GM12878 (cell line): ENCODE measurements around the gene PAPPA.

Experiments
- BCL11A ChIP-seq: IDR thresholded peaks from 2 replicates; pipeline ENCODE4 v1.6.1; 2011; ENCODE audit warnings: low read depth, low read length
- CBFB ChIP-seq: IDR thresholded peaks from 2 replicates; pipeline ENCODE4 v1.6.1; 2016; ENCODE audit warnings: antibody characterized with exemption, low read depth
- CEBPB ChIP-seq, 2 experiments: fragments of 150-350 bp in 1 of 2; IDR thresholded peaks; 2 replicates each; pipeline ENCODE4 v1.6.1; 2012 to 2014; ENCODE audit warnings: low read depth in 2 of 2, low read length in 2 of 2, borderline replicate concordance in 1 of 2, inconsistent platforms in 1 of 2
- CHD2 ChIP-seq: IDR thresholded peaks from 2 replicates; pipeline ENCODE4 v1.6.1; 2011; ENCODE audit warnings: low read depth, low read length, improper control_type of control experiment, borderline replicate concordance
- ETV6 ChIP-seq, 2 experiments: fragments of 450-650 bp in 1 of 2; IDR thresholded peaks in 1 of 2; conservative IDR thresholded peaks in 1 of 2; 2 replicates each; pipeline ENCODE4 v1.6.1; 2014; ENCODE audit warnings: antibody characterized with exemption in 1 of 2, borderline replicate concordance in 1 of 2, low read depth in 1 of 2, mild to moderate bottlenecking in 1 of 2, moderate library complexity in 1 of 2
- EZH2 ChIP-seq: IDR thresholded peaks from 2 replicates; pipeline ENCODE4 v1.6.1; 2012; ENCODE audit warnings: low read depth, mild to moderate bottlenecking, control low read depth, inconsistent platforms, low read length, borderline replicate concordance; ENCODE audit not compliant: control insufficient read depth
- GABPA ChIP-seq: IDR thresholded peaks from 2 replicates; pipeline ENCODE4 v1.6.1; 2014; ENCODE audit warnings: antibody characterized with exemption, low read depth, mild to moderate bottlenecking, inconsistent platforms
- MEF2A ChIP-seq: IDR thresholded peaks from 2 replicates; pipeline ENCODE4 v1.6.1; 2011; ENCODE audit warnings: low read depth, mild to moderate bottlenecking, low read length, moderate library complexity; ENCODE audit not compliant: insufficient read depth
- POLR2A ChIP-seq: IDR thresholded peaks from 2 replicates; pipeline ENCODE4 v1.6.1; 2011; ENCODE audit warnings: low read depth, mild to moderate bottlenecking, low read length
- TF ChIP-seq, protein P1 (sequence below), 3 experiments: IDR thresholded peaks in 2 of 3; conservative IDR thresholded peaks in 1 of 3; 2 replicates each; pipeline ENCODE4 v1.5.1; 2011; ENCODE audit warnings: low read depth in 3 of 3, low read length in 3 of 3, mild to moderate bottlenecking in 3 of 3, control low read depth in 2 of 3, moderate library complexity in 2 of 3, inconsistent platforms in 1 of 3, mixed read lengths in 1 of 3; ENCODE audit not compliant: control insufficient read depth in 2 of 3, insufficient read depth in 1 of 3; ENCODE audit errors: extremely low read depth in 1 of 3
- TF ChIP-seq, protein P2 (sequence below): IDR thresholded peaks from 2 replicates; pipeline ENCODE4 v1.6.1; 2012; ENCODE audit warnings: low read depth, low read length, improper control_type of control experiment

DNA sequence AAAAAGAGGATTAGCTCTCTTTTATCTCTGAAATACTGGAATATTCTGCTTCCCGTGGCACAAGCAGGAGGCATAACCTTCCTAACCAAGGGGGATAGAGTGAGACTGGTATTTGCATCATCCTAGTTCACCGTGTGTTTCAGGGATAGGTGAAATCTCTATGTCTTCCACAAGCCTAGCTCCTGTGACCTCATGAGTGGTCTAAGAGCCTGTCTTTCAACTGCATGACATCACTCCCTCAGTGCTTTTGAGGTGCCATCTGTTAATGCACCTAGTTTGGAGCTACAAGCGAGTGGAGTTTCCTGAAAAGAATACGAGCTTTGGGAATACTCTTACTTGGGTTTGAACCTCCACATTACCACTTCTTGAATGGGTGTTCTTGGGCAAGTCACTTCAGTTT lies 181.8 kb downstream of the PAPPA start:
- TF ChIP-seq BCL11A, result no peak
- TF ChIP-seq, protein P1, sequence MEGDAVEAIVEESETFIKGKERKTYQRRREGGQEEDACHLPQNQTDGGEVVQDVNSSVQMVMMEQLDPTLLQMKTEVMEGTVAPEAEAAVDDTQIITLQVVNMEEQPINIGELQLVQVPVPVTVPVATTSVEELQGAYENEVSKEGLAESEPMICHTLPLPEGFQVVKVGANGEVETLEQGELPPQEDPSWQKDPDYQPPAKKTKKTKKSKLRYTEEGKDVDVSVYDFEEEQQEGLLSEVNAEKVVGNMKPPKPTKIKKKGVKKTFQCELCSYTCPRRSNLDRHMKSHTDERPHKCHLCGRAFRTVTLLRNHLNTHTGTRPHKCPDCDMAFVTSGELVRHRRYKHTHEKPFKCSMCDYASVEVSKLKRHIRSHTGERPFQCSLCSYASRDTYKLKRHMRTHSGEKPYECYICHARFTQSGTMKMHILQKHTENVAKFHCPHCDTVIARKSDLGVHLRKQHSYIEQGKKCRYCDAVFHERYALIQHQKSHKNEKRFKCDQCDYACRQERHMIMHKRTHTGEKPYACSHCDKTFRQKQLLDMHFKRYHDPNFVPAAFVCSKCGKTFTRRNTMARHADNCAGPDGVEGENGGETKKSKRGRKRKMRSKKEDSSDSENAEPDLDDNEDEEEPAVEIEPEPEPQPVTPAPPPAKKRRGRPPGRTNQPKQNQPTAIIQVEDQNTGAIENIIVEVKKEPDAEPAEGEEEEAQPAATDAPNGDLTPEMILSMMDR (IDR thresholded peaks at IDR 0.05 in 2 of 3, conservative IDR thresholded peaks at IDR 0.05 in 1 of 3; ENCODE audit: control insufficient read depth in 2 of 3, extremely low read depth in 1 of 3, insufficient read depth in 1 of 3, low read depth in 3 of 3, low read length in 3 of 3), result no peak
- TF ChIP-seq, protein P2, sequence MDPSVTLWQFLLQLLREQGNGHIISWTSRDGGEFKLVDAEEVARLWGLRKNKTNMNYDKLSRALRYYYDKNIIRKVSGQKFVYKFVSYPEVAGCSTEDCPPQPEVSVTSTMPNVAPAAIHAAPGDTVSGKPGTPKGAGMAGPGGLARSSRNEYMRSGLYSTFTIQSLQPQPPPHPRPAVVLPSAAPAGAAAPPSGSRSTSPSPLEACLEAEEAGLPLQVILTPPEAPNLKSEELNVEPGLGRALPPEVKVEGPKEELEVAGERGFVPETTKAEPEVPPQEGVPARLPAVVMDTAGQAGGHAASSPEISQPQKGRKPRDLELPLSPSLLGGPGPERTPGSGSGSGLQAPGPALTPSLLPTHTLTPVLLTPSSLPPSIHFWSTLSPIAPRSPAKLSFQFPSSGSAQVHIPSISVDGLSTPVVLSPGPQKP, result no peak
- TF ChIP-seq CBFB, result no peak
- no peak for TF ChIP-seq GABPA
- TF ChIP-seq CHD2, result no peak
- no peak for TF ChIP-seq CEBPB (IDR thresholded peaks at IDR 0.05; ENCODE audit: borderline replicate concordance in 1 of 2, low read depth in 2 of 2, low read length in 2 of 2)
- no peak for TF ChIP-seq MEF2A
- no peak for TF ChIP-seq POLR2A
- no peak for TF ChIP-seq EZH2
- TF ChIP-seq ETV6 (conservative IDR thresholded peaks at IDR 0.05 in 1 of 2, IDR thresholded peaks at IDR 0.05 in 1 of 2; ENCODE audit: borderline replicate concordance in 1 of 2, low read depth in 1 of 2), result no peak
